ENCODE results near the gene AFF1.
A peak's percentile ranks its signal among the peaks of the same experiment; 100 is the strongest.
"Not testable (repeated sequence)": the region's sequence is repeated elsewhere in the genome, so short reads cannot be mapped to it uniquely, and the experiment has no call there.

Gene AFF1

GRCh38 chr4:87067124-87067885 lies 132.5 kb downstream of the AFF1 start:
- no peak for DNase-seq

- no peak for DNase-seq
These were observed 133.8 kb downstream of the AFF1 start for GRCh38 chr4:87068583-87069021.

DNA sequence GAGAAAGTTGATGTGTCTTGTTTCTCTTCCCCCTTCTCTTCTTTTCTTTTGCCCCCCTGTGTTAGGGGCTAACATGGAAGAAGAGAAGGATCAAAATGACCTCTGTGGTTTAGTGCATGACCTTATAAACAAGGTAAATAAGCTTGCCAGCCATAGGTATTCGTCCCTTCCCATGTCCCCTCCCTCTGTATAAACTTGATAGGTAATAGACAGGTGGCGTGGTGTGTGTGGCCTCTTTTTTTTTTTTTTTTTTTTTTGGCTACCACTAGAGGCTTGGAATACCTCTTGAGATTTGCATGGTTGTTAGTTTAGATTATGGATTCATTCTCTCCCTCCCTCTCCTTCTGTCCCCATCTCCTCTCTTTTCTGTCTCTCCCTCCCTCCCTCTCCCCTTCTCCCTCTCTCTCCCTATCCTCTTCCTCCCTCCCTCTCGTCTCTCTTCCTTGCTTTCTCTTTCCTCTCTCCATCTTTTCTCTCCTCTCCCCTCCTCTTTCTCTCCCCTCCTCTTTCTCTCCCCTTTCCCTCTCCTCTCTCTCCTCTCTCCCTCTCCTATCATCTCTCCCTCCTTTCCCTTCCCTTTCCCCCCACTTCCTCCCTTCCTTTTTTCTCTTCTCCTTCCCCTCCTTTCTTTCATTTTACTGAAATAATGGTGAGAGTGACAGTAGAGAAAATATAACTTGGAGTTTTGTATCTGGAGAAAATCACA lies 134.4 kb downstream of the AFF1 start:
- no peak for DNase-seq

GRCh38 chr4:87071401-87071800 lies 136.6 kb downstream of the AFF1 start:
- DNase-seq: no peak

- DNase-seq: not testable (repeated sequence)
These were observed 137.7 kb downstream of the AFF1 start for GRCh38 chr4:87072545-87072944.

GRCh38 chr4:87073199-87074120 lies 138.6 kb downstream of the AFF1 start:
- peak; percentile 41 for DNase-seq

DNA sequence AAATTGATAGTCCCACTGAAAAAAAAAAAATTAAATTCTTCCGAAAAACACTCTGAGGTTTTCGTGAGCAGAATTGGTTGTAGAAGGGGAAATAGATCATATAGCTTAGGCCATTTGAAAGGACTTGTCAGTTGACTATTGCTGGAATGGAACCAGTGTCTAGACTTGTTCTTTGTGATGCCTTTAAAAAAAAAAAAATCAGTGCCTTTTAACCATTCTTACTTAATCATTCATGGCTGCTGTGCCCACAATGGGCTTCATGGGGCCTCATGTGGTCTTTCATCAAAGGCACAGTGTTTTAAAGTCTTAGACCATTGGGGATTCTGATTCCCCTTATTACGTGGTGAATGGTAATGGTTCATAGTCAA lies 139.3 kb downstream of the AFF1 start:
- DNase-seq: no peak

- DNase-seq: no peak
These were observed 141.1 kb downstream of the AFF1 start for GRCh38 chr4:87075876-87076275.

GRCh38 chr4:87076690-87077358 lies 142.0 kb downstream of the AFF1 start:
- no peak for DNase-seq

GRCh38 chr4:87077914-87078585 lies 143.2 kb downstream of the AFF1 start:
- DNase-seq: no peak

DNA sequence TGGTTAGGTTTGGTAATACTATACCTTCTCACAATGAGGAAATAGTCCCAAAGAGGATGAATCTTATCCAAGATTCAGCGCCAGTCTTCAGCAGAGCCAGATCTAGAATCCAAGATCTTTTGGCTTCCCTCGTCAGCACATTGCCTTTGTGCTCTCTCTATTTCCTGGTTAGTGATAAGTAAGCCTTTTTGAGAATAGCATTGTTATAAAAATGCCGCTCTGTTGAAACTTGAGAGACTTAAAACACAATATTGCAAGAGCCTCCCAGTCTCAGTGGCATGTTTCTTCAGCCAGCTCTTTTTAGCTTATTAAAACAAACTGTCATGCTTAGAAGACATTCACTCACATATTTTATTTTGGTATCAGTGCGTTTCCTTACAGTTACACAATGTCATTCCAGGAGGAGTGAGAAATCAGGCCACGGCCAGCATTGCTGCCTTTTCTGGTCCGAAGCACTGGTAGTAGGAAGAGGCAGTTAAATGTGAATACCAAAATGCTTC lies 144.2 kb downstream of the AFF1 start:
- DNase-seq: no peak

DNA sequence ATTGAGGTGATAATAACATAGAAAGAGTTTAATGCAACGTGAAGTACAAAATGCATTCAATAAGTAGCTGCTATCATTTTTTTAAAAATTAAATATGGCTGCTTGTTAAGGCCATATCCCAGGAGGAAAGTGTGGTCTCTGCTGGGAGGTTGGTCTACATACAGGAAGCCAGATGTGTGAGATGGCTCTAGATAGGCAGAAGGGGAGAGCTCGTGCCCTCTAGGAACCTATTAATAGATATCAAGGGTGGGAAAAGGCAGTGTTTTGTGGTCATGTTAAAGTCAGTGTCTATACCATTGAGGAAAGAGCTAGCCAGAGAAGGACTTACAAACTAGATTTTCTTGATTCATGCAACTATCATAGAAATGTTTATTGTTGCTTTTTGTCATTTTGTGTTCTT lies 145.2 kb downstream of the AFF1 start:
- DNase-seq: no peak

DNA sequence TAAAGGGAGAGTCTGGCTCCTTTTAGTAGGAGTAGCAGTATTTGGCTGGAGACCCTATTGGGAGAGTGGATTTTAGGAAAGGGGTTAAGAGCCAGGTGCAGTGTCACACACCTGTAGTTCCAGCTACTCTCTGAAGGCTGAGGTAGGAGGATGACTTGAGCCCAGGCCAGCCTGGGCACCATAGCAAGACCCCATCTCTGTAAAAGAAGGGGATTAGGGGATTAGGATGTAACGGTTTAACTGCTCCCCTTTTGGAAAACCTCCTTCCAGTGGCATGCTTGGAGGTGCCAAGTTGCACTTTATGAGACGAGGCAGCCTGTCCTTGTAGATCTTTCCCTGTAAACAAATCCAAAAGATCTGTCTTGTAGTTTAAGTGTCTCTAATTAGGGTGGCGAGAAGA lies 145.7 kb downstream of the AFF1 start:
- DNase-seq: no peak

GRCh38 chr4:87081826-87082225 lies 147.0 kb downstream of the AFF1 start:
- no peak for DNase-seq

DNA sequence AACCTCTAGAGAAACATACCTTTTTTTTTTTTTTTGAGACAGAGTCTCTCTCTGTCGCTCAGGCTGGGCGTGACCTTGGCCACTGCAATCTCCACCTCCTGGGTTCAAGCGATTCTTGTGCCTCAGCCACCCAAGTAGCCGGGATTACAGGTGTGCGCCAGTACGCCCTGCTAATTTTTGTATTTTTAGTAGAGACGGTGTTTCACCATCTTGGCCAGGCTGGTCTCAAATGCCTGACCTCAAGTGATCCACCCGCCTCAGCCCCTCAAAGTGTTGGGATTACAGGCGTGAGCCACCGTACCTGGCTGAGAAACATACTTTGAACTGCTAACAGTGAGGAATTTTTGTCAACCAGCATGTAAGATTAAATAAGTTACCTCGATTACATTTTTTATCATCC lies 150.9 kb downstream of the AFF1 start:
- not testable (repeated sequence) for DNase-seq

GRCh38 chr4:87086143-87086805 lies 151.5 kb downstream of the AFF1 start:
- no peak for DNase-seq

GRCh38 chr4:87087015-87087414 lies 152.2 kb downstream of the AFF1 start:
- no peak for DNase-seq

GRCh38 chr4:87087420-87087819 lies 152.6 kb downstream of the AFF1 start:
- DNase-seq: no peak

DNA sequence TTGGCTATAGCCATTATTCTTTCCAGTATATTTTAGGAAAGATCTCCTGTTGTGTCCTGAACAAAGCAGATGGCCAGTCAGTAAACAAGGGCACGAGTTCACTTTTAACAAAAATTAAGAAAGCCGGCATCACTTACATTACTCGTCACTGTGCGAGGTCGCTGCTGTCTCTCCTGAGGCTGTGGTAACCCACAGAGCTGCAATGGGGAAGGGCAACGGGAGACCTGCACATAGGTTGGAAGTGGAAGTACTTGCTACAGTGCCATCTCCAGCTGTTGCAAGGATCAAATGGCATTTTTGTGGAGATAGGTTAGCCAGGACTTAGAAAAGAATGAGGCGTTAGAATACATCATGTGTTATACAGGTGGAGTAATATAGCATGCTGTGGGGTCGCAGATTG lies 153.4 kb downstream of the AFF1 start:
- no peak for DNase-seq

GRCh38 chr4:87089368-87089767 lies 154.6 kb downstream of the AFF1 start:
- DNase-seq: no peak

DNA sequence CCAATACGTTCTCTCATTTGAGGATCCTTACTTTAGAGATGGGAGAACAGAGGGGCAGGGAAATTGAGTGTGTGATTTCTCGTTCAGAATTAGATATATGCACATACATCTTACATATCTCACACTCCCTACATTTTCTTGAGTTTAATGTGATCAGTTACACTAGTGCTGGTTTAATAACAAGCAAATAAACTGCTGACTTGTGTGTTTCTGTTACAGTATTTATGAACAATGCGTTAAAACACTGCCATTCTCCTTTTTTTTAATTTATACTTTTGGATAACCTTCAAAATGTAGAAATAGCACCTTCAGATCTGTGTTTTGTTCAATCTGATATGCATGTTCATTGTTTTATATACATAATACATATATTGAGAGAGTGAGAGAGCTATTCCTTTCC lies 155.5 kb downstream of the AFF1 start:
- no peak for DNase-seq

Measured in activated T-cell treated with anti-CD3 and anti-CD28 coated beads, Interleukin-2, amount 50 U/mL, for 1 hour (primary cell).